GM18511 (cell line): ENCODE measurements around the gene PCDHGA1.
"Not testable (repeated sequence)": the region's sequence is repeated elsewhere in the genome, so short reads cannot be mapped to it uniquely, and the experiment has no call there.

Source experiments
- ATAC-seq: cut with Tn5 transposase; IDR thresholded peaks from one replicate; pipeline ENCODE4 v1.9.1; 2021; ENCODE audit warnings: mild to moderate bottlenecking, moderate library complexity; ENCODE audit not compliant: unreplicated experiment

Gene PCDHGA1

DNA sequence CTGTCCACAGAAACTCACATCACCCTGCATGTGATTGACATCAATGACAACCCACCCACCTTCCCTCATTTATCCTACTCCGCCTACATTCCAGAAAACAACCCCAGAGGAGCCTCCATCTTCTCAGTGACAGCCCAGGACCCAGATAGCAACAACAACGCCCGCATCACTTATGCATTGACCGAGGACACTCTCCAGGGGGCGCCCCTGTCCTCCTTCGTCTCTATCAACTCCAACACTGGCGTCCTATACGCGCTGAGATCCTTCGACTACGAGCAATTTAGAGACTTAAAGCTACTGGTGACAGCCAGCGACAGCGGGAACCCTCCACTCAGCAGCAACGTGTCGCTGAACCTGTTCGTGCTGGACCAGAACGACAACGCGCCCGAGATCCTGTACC lies 15.0 kb downstream of the PCDHGA1 start:
- ATAC-seq, result no peak

DNA sequence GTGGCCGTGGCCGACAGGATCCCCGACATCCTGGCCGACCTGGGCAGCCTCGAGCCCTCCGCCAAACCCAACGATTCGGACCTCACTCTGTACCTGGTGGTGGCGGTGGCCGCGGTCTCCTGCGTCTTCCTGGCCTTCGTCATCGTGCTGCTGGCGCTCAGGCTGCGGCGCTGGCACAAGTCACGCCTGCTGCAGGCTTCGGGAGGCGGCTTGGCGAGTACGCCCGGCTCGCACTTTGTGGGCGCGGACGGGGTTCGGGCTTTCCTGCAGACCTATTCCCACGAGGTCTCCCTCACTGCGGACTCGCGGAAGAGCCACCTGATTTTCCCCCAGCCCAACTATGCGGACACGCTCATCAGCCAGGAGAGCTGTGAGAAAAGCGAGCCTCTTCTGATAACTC lies 15.7 kb downstream of the PCDHGA1 start:
- ATAC-seq, result not testable (repeated sequence)

- peak; percentile 87 for ATAC-seq
Observed at GRCh38 chr5:141349917-141350619, 19.8 kb downstream of the PCDHGA1 start, which contains the start of gene PCDHGB1. TSS of gene PCDHGB1 (plus strand) at chr5:141350099. CDS start at chr5:141350261, 162 bp downstream.

GRCh38 chr5:141351591-141351990 lies 21.3 kb downstream of the PCDHGA1 start:
- no peak for ATAC-seq

DNA sequence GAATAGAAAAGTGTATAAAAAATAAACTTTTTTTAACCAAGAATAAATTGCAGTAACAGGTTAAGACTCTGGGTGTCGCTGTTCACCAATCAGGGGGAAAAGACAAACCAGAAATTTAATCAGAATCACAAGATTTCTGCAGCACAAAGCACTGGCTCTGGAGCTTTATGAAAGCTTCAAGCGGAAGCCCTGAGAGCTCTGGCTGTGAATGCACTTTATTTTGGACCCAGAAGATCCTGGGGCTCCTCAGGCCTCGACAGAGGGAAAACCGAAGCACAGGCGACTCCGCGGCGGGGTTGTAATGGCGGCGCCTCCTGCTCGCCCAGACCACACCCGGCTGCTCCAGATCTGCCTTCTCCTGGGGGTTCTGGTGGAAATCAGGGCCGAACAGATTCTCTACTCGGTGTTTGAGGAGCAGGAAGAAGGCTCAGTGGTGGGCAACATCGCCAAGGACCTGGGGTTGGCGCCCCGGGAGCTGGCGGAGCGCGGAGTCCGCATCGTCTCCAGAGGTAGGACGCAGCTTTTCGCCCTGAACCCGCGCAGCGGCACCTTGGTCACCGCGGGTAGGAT lies 24.7 kb downstream of the PCDHGA1 start, which contains the start of gene PCDHGA4:
TSS of gene PCDHGA4 (plus strand) at position 122 of the 570 bp plus-strand sequence. CDS start at position 209, 87 bp downstream.
- no peak for ATAC-seq

- no peak for ATAC-seq
Observed at GRCh38 chr5:141355641-141356040, 25.3 kb downstream of the PCDHGA1 start.

GRCh38 chr5:141356133-141356532 lies 25.8 kb downstream of the PCDHGA1 start:
- no peak for ATAC-seq

GRCh38 chr5:141356950-141357349 lies 26.6 kb downstream of the PCDHGA1 start:
- ATAC-seq, result no peak

GRCh38 chr5:141359790-141360426 lies 29.6 kb downstream of the PCDHGA1 start, which contains the start of gene PCDHGB2:
TSS of gene PCDHGB2 (plus strand) at chr5:141359994. CDS start at chr5:141360136, 142 bp downstream.
- peak; percentile 91 for ATAC-seq

GRCh38 chr5:141360685-141361084 lies 30.4 kb downstream of the PCDHGA1 start:
- ATAC-seq, result no peak

DNA sequence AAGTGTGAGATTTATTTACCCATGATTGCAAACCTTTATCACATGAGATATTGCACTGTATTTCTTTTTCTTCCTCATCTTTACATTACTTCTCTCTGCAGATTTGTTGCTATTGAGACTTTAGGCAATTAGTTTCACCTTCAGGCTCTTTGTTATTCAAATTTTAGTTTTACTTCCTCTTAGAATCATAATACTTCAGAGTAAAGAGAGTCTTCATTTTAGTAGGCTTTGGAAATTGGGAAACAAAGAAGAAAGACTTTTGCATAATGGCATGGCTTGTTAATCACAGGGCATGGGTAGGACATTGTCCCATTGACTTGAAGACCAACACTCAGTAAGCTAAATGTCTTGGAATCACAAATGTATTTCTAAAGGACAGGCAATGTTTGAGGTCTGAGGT lies 32.4 kb downstream of the PCDHGA1 start:
- no peak for ATAC-seq

- no peak for ATAC-seq
Observed at GRCh38 chr5:141363952-141364660, 33.8 kb downstream of the PCDHGA1 start, which contains the start of gene PCDHGA5. TSS of gene PCDHGA5 (plus strand) at chr5:141364162. CDS start at chr5:141364331, 169 bp downstream.

GRCh38 chr5:141366016-141366896 lies 35.9 kb downstream of the PCDHGA1 start:
- ATAC-seq, result no peak

- ATAC-seq, result no peak
Observed at GRCh38 chr5:141369994-141370848, 39.9 kb downstream of the PCDHGA1 start, which contains the start of gene PCDHGB3. TSS of gene PCDHGB3 (plus strand) at chr5:141370242. CDS start at chr5:141370395, 153 bp downstream.

DNA sequence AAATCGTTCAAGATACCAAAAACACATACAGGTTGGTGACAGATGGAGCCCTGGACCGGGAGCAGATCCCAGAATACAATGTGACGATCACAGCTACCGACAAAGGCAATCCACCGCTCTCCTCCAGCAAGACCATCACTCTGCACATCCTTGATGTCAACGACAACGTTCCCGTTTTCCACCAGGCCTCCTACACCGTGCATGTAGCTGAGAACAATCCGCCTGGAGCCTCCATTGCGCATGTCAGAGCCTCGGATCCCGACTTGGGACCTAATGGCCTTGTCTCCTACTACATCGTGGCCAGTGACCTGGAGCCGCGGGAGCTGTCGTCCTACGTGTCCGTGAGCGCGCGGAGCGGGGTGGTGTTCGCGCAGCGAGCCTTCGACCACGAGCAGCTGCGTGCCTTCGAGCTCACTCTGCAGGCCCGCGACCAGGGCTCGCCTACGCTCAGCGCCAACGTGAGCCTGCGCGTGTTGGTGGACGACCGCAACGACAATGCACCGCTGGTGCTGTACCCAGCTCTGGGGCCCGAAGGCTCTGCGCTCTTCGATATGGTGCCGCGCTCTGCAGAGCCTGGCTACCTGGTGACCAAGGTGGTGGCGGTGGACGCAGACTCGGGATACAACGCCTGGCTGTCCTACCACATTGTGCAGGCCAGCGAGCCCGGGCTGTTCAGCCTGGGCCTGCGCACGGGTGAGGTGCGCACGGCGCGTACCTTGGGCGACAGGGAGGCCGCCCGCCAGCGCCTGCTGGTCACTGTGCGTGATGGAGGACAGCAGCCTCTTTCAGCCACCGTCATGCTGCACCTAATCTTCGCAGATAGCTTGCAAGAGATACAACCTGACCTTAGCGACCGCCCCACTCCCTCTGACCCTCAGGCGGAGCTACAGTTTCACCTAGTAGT lies 41.5 kb downstream of the PCDHGA1 start:
- ATAC-seq, result no peak

GRCh38 chr5:141373673-141374317 lies 43.5 kb downstream of the PCDHGA1 start, which contains the start of gene PCDHGA6:
TSS of gene PCDHGA6 (plus strand) at chr5:141373891. CDS start at chr5:141374084, 193 bp downstream.
- ATAC-seq, result no peak

- no peak for ATAC-seq
Observed at GRCh38 chr5:141374627-141375026, 44.3 kb downstream of the PCDHGA1 start.
